Endothelial cell (in vitro differentiated cells): ENCODE data around the gene AIM2. TPM values are rescaled to one million over a fixed set of nuclear protein-coding genes. Genes with fewer than 3 reads are reported as not detected.

Experiments
- DNase-seq: peaks from one replicate; pipeline ENCODE4 v3.0.0; 2021; ENCODE audit warnings: low spot score
- H3K27ac Mint-ChIP-seq: one replicate; pipeline ENCODE4 v1.8.0; 2021; ENCODE audit warnings: mixed read lengths, inconsistent platforms; ENCODE audit not compliant: unreplicated experiment
- H3K27me3 Mint-ChIP-seq: one replicate; pipeline ENCODE4 v1.8.0; 2021; ENCODE audit warnings: mild to moderate bottlenecking, moderate library complexity, mixed read lengths, inconsistent platforms; ENCODE audit not compliant: unreplicated experiment
- H3K36me3 Mint-ChIP-seq: one replicate; pipeline ENCODE4 v1.8.0; 2021; ENCODE audit warnings: mild to moderate bottlenecking, low read depth, mixed read lengths, inconsistent platforms; ENCODE audit not compliant: unreplicated experiment
- H3K4me1 Mint-ChIP-seq: one replicate; pipeline ENCODE4 v1.8.0; 2021; ENCODE audit warnings: mild to moderate bottlenecking, mixed read lengths, inconsistent platforms; ENCODE audit not compliant: unreplicated experiment
- H3K4me3 Mint-ChIP-seq: one replicate; pipeline ENCODE4 v1.8.0; 2021; ENCODE audit warnings: mild to moderate bottlenecking, mixed read lengths, inconsistent platforms; ENCODE audit not compliant: unreplicated experiment
- H3K9me3 Mint-ChIP-seq: one replicate; pipeline ENCODE4 v1.8.0; 2021; ENCODE audit warnings: mixed read lengths, inconsistent platforms; ENCODE audit not compliant: unreplicated experiment
- CTCF ChIP-seq: fragments of 200-600 bp; sonication (generic); IDR thresholded peaks from one replicate; pipeline ENCODE4 v1.5.0; 2021; ENCODE audit warnings: antibody characterized with exemption; ENCODE audit not compliant: unreplicated experiment
- total RNA-seq: library from RNA; stranded (reverse); fragmentation: NEBNext Ultra II Directional; extraction: Animal tissue kit (Norgen Biotek cat#: 25700); gene quantifications from one replicate; pipeline ENCODE4 v1.2.1, GENCODE V29; 2021; ENCODE audit not compliant: unreplicated experiment

The AIM2 gene
- total RNA-seq, 1 donor from 2014 or later: 29.2 TPM

- DNase-seq: no peak
- Mint-ChIP-seq H3K36me3 (peaks cover 8% of the 10 kb centered on the region), H3K9me3 (no peaks in the 10 kb centered on the region), H3K4me3 (no peak overlapping the region), H3K4me1 (peaks cover 8% of the 10 kb centered on the region), H3K27me3 (peaks cover 1% of the 10 kb centered on the region), H3K27ac (no peak overlapping the region)
- no peak for TF ChIP-seq CTCF
Measured at GRCh38 chr1:159083013-159083412, 6.4 kb upstream of the AIM2 start.

- TF ChIP-seq CTCF: no peak
- no peaks in the 10 kb centered on the region for H3K27me3 Mint-ChIP-seq
- peaks cover 2% of the 10 kb centered on the region for H3K4me1 Mint-ChIP-seq
- DNase-seq: no peak
- H3K27ac Mint-ChIP-seq: no peak overlapping the region
- no peak overlapping the region for H3K4me3 Mint-ChIP-seq
- H3K9me3 Mint-ChIP-seq: no peaks in the 10 kb centered on the region
- H3K36me3 Mint-ChIP-seq: peaks cover 4% of the 10 kb centered on the region
Measured at GRCh38 chr1:159081626-159082025, 5.1 kb upstream of the AIM2 start.

GRCh38 chr1:159079525-159079924 is 3.0 kb upstream of the AIM2 start:
- Mint-ChIP-seq H3K9me3 (no peaks in the 10 kb centered on the region), H3K27me3 (no peaks in the 10 kb centered on the region), H3K36me3 (peaks cover 4% of the 10 kb centered on the region), H3K4me3 (no peak overlapping the region), H3K27ac (no peak overlapping the region), H3K4me1 (peaks cover 2% of the 10 kb centered on the region)
- DNase-seq: no peak
- TF ChIP-seq CTCF: no peak

GRCh38 chr1:159077120-159077961 is 775 bp upstream of the AIM2 start:
- Mint-ChIP-seq H3K9me3 (no peaks in the 10 kb centered on the region), H3K36me3 (peaks cover 6% of the 10 kb centered on the region), H3K4me1 (no peaks in the 10 kb centered on the region), H3K4me3 (no peak overlapping the region), H3K27ac (no peak overlapping the region), H3K27me3 (no peaks in the 10 kb centered on the region)
- DNase-seq: no peak
- no peak for TF ChIP-seq CTCF

DNA sequence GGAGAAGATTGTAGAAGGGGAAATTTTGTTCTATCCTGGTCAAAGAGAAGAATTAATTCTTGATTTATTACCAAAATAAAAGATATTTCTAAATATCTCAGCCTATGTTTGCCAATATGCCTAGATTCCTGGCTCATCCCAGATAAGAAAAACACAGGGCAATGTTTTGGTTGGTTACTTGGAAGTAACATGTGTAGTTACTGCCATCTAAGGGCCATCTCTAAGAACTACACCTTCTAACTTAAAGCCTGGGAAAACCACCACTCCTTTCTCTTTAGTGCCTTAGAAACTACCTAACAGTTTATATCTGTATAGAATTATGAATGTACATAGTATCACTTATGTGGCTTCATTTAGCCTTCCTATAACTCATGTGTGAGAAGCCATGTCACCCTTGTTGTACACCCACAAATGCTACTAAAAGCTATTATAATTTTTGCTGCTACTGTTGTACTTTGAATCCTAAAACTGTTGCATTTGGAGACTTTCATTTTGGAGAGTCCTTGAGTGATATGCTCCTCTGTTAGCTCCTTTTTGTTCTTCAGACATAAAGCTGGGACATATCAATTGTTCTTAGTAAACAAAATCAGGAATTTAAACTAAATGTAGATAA is 4.5 kb downstream of the AIM2 start:
- H3K4me1 Mint-ChIP-seq: peaks cover 14% of the 10 kb centered on the region
- DNase-seq: peak; percentile 20
- peaks cover 6% of the 10 kb centered on the region for H3K36me3 Mint-ChIP-seq
- peak; percentile 68 for TF ChIP-seq CTCF
- H3K4me3 Mint-ChIP-seq: no peak overlapping the region
- H3K27me3 Mint-ChIP-seq: no peaks in the 10 kb centered on the region
- peak overlapping the region; percentile 68 for H3K27ac Mint-ChIP-seq
- H3K9me3 Mint-ChIP-seq: no peaks in the 10 kb centered on the region
